Esophagus (tissue), 2 donors: ENCODE measurements around the gene MAEL. TPM values are rescaled to one million over a fixed set of nuclear protein-coding genes. Genes with fewer than 3 reads are reported as not detected.

Experiments used
- H3K27ac ChIP-seq, 2 donors: one replicate each; pipeline ENCODE4 v1.5.1; 2013; ENCODE audit warnings: low read depth in 2 of 2, mild to moderate bottlenecking in 2 of 2, inconsistent platforms in 1 of 2, low read length in 1 of 2, moderate library complexity in 1 of 2
- H3K27me3 ChIP-seq, 2 donors: one replicate each; pipeline ENCODE4 v1.6.1; 2013; ENCODE audit warnings: low read length in 2 of 2, control low read depth in 1 of 2, mild to moderate bottlenecking in 1 of 2; ENCODE audit not compliant: insufficient read depth in 2 of 2, control insufficient read depth in 1 of 2
- H3K36me3 ChIP-seq, 2 donors: one replicate each; pipeline ENCODE4 v1.6.1; 2013; ENCODE audit warnings: low read length in 1 of 2; ENCODE audit not compliant: control insufficient read depth in 2 of 2, insufficient read depth in 2 of 2
- H3K4me1 ChIP-seq, 2 donors: one replicate each; pipeline ENCODE4 v1.6.1; 2013; ENCODE audit warnings: low read length in 1 of 2; ENCODE audit not compliant: control insufficient read depth in 2 of 2, insufficient read depth in 2 of 2
- H3K4me3 ChIP-seq, 2 donors: one replicate each; pipeline ENCODE4 v1.5.1; 2013; ENCODE audit warnings: low read length in 2 of 2, mild to moderate bottlenecking in 2 of 2, low read depth in 1 of 2, moderate library complexity in 1 of 2
- H3K9me3 ChIP-seq, 2 donors: one replicate each; pipeline ENCODE4 v1.6.1; 2013; ENCODE audit warnings: mild to moderate bottlenecking in 2 of 2, low read depth in 1 of 2, low read length in 1 of 2, moderate library complexity in 1 of 2; ENCODE audit not compliant: control insufficient read depth in 2 of 2, insufficient read depth in 1 of 2
- WGBS, 2 donors: extraction: QIAGEN DNeasy Blood & Tissue Kit; methylation state at CpG; one replicate each; pipeline ENCODE4 v1.1.7; 2013; 5-methylcytosine and 5-hydroxymethylcytosine counted together
- polyA plus RNA-seq, 2 donors: library from polyadenylated mRNA; stranded (reverse); fragments of 200-250 nt; gene quantifications; one replicate each; pipeline ENCODE4 v1.2.3, GENCODE V29; 2013
- donor health status: healthy with polysubstance abuse.
- donor health status: Bipolar disorder and iron deficiency.

MAEL gene
- polyA plus RNA-seq = under 1 TPM in 1 of 2 donors, not detected in 1; 0.04 TPM

- Histone ChIP-seq H3K36me3 (no peaks in the 10 kb centered on the region), H3K4me1 (no peaks in the 10 kb centered on the region), H3K9me3 (peaks cover 4 to 5% of the 10 kb centered on the region in 2 donors), H3K4me3 (no peak within 1 kb of the TSS), H3K27ac (no peak within 1 kb of the TSS), H3K27me3 (no peaks in the 10 kb centered on the region)
- 89 to 93% methylated on average over 45 of the region's 45 CpGs for WGBS, 2 donors
These were observed at the start of gene MAEL for GRCh38 chr1:166988974-166989515. Gene MAEL, plus strand, starts transcription at chr1:166989280. Its CDS starts 73 bp downstream, at chr1:166989353.

GRCh38 chr1:166939741-166940375, 49.2 kb upstream of the MAEL start:
- H3K36me3 ChIP-seq = no peaks in the 10 kb centered on the region
- no peaks in the 10 kb centered on the region for H3K9me3 ChIP-seq
- 84 to 90% methylated on average over 5 of the region's 5 CpGs for WGBS, 2 donors
- H3K27me3 ChIP-seq = no peaks in the 10 kb centered on the region
- no peaks in the 10 kb centered on the region for H3K4me1 ChIP-seq
- H3K4me3 ChIP-seq = no peak overlapping the region
- H3K27ac ChIP-seq = no peak overlapping the region

GRCh38 chr1:166944186-166944967, 44.7 kb upstream of the MAEL start:
- no peak overlapping the region for H3K27ac ChIP-seq
- no peaks in the 10 kb centered on the region for H3K36me3 ChIP-seq
- no peaks in the 10 kb centered on the region for H3K4me1 ChIP-seq
- H3K4me3 ChIP-seq = no peak overlapping the region
- H3K9me3 ChIP-seq = no peaks in the 10 kb centered on the region
- no peaks in the 10 kb centered on the region for H3K27me3 ChIP-seq
- 67 to 78% methylated on average over 5 of the region's 5 CpGs for WGBS, 2 donors

GRCh38 chr1:166947398-166948043, 41.6 kb upstream of the MAEL start:
- no peak overlapping the region for H3K4me3 ChIP-seq
- no peaks in the 10 kb centered on the region for H3K36me3 ChIP-seq
- H3K4me1 ChIP-seq = no peaks in the 10 kb centered on the region
- no peak overlapping the region for H3K27ac ChIP-seq
- WGBS, 2 donors = 7% methylated on average over 44 of the region's 44 CpGs
- no peaks in the 10 kb centered on the region for H3K27me3 ChIP-seq
- H3K9me3 ChIP-seq = no peaks in the 10 kb centered on the region

DNA sequence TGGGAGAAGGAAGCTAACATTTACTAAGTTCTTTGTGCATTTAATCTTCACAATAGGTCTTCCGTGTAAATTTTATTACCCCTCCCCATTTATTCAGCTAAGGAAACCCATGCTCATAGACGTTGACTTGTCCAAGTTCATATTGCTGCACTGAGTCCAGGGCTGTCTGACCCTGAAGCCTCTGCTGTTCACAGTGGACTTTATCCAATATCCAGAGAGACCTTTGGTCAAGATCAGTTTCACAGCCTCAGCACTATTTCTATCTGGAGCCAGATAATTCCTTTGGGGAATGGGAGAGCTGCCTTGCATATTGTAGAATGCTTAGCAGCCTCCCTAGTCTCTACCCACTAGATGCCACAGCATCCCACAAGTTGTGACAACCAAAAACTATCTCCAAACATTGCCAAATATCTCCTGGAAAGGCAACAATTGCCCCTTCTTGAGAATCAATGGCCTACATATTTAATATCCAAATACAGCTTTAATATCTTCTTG, 40.2 kb upstream of the MAEL start:
- 90 to 91% methylated on average over 2 of the region's 2 CpGs for WGBS, 2 donors
- no peak overlapping the region for H3K4me3 ChIP-seq
- no peak overlapping the region for H3K27ac ChIP-seq
- H3K27me3 ChIP-seq = no peaks in the 10 kb centered on the region
- H3K36me3 ChIP-seq = no peaks in the 10 kb centered on the region
- no peaks in the 10 kb centered on the region for H3K4me1 ChIP-seq
- no peaks in the 10 kb centered on the region for H3K9me3 ChIP-seq

DNA sequence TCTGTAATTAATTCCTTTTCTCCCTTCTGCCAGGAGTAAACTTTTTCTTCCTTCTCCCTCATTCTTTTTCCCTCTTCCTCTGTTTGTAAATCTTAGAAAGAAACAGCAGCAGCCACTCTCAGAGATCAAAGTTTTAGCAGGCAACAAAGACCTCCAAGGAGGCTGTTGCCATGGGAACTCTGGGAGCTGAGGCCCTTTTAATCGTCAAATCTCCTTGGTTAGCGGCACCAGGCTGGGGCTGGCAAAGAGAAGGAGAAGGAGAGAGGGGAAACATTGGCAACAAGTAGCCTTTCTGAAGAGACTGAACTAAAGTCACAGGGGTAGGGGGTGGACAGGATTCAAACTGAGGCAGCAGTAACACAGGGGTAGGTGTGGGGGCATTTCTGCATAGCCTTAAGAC, 38.9 kb upstream of the MAEL start:
- Histone ChIP-seq H3K27me3 (no peaks in the 10 kb centered on the region), H3K4me1 (no peaks in the 10 kb centered on the region), H3K27ac (no peak overlapping the region), H3K9me3 (no peaks in the 10 kb centered on the region), H3K36me3 (no peaks in the 10 kb centered on the region), H3K4me3 (no peak overlapping the region)
- WGBS, 2 donors = 75 to 83% methylated on average over 2 of the region's 2 CpGs

DNA sequence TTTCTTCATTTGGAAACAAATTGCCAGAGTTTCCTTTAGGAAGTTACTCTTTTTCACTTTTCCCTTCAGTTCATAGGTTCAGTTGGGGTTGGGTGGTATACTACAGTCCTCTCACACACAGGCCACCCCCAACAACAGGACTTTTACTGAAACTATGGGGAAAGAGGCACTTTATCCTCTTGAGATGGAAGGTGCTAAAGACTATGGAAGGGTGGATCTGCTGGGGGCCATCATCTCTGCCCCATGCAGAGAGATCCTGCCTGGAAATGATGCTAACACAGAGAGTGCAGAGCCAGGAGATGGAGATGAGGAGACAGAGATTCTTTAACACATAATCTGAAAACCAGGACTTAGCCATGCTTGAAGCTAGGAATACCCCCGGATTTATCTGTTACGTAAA, 38.0 kb upstream of the MAEL start:
- Histone ChIP-seq H3K27me3 (no peaks in the 10 kb centered on the region), H3K4me3 (no peak overlapping the region), H3K9me3 (no peaks in the 10 kb centered on the region), H3K27ac (no peak overlapping the region), H3K4me1 (no peaks in the 10 kb centered on the region), H3K36me3 (no peaks in the 10 kb centered on the region)
- 87 to 90% methylated on average over 2 of the region's 2 CpGs for WGBS, 2 donors

- Histone ChIP-seq H3K27ac (no peak overlapping the region), H3K27me3 (no peaks in the 10 kb centered on the region), H3K4me3 (no peak overlapping the region), H3K4me1 (no peaks in the 10 kb centered on the region), H3K9me3 (no peaks in the 10 kb centered on the region), H3K36me3 (no peaks in the 10 kb centered on the region)
- WGBS, 2 donors = 29 to 53% methylated on average over 4 of the region's 4 CpGs
These were observed 36.9 kb upstream of the MAEL start for GRCh38 chr1:166952002-166952746.

DNA sequence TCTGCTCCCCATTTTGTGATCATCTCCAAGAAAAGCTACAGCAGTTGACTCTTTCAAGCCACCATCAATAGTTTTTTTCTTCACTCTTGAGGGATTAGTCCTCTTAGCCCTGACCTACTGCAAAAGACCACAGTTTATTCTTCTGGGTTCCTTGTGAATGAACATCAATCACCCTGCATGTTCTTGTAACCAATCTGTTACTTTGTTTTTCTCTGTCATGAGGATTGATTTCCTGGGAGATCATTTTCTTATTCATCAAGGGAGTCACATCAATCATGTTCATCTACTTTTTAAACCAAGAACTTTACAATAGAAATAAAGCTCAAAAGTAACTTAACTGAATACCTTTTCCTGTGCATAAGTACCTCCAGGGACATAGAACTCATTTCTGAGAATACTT, 35.6 kb upstream of the MAEL start:
- H3K9me3 ChIP-seq = no peaks in the 10 kb centered on the region
- H3K27ac ChIP-seq = no peak overlapping the region
- H3K27me3 ChIP-seq = no peaks in the 10 kb centered on the region
- no peaks in the 10 kb centered on the region for H3K4me1 ChIP-seq
- no peak overlapping the region for H3K4me3 ChIP-seq
- no peaks in the 10 kb centered on the region for H3K36me3 ChIP-seq
